ENCODE data around the gene IQGAP3. TPM values are rescaled to one million over a fixed set of nuclear protein-coding genes. Genes with fewer than 3 reads are reported as not detected.

IQGAP3 gene
- polyA plus RNA-seq, 1 of the 3 experiments (the other 2 are of a cell fraction): 15.6 TPM

DNA sequence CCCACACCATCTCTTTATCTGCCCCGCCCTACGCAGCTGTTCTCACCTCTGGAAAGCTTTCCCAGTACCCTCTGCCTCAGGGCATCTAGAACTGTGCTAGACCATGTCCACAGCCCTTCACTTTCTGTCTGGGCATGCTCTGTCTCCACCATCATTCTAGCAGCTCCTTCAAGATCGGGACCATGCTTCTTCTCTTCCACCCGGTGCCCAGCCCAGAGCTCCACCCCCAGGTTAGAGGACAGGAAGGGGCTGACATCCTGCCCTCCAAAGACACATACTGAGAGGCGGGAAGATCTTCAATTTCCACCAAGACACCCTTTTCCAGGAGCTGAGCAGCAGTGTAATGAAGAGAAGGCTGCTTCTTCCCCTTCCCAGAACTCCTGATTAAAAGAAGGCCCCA, 44.1 kb downstream of the IQGAP3 start:
- 98% methylated on average over 5 of the region's 5 CpGs for WGBS (ENCODE audit: low lambda C conversion rate)
- H3K4me2 ChIP-seq: no peak overlapping the region
- H3K79me2 ChIP-seq (ENCODE audit: insufficient read depth): no peaks in the 10 kb centered on the region
- peaks cover 18 to 25% of the 10 kb centered on the region in 2 experiments for H3K36me3 ChIP-seq (replicated peaks in 1 of 2; ENCODE audit: control insufficient read depth in 1 of 2, insufficient read depth in 2 of 2, low read length in 1 of 2)
- H3K27ac ChIP-seq (ENCODE audit: low read depth in 2 of 2, low read length in 1 of 2): no peak overlapping the region
- H4K20me1 ChIP-seq (ENCODE audit: insufficient read depth): no peaks in the 10 kb centered on the region
- TF ChIP-seq MEF2A (IDR thresholded peaks at IDR 0.05; ENCODE audit: borderline replicate concordance, low read depth) (no peak), EP300 (IDR thresholded peaks at IDR 0.05; ENCODE audit: borderline replicate concordance in 1 of 2, low read depth in 1 of 2, low read length in 1 of 2) (no peak), SMC3 (IDR thresholded peaks at IDR 0.05; ENCODE audit: low read depth, low read length) (no peak), USF2 (IDR thresholded peaks at IDR 0.05; ENCODE audit: borderline replicate concordance, low read depth, low read length) (no peak), JUND (IDR thresholded peaks at IDR 0.05) (no peak), RCOR1 (IDR thresholded peaks at IDR 0.05; ENCODE audit: low read length) (no peak), GATA2 (CRISPR knock-in tag; IDR thresholded peaks at IDR 0.05) (no peak), ELF1 (IDR thresholded peaks at IDR 0.05) (no peak), IRF3 (IDR thresholded peaks at IDR 0.05; ENCODE audit: low read depth, low read length) (no peak), NRF1 (IDR thresholded peaks at IDR 0.05; ENCODE audit: low read depth, low read length) (no peak), FOXJ3 (CRISPR knock-in tag; IDR thresholded peaks at IDR 0.05) (no peak), USF1 (IDR thresholded peaks at IDR 0.05; ENCODE audit: borderline replicate concordance, low read depth) (no peak), RXRA (IDR thresholded peaks at IDR 0.05; ENCODE audit: borderline replicate concordance, low read depth) (no peak), TAF1 (IDR thresholded peaks at IDR 0.05; ENCODE audit: borderline replicate concordance, low read depth, low read length) (no peak), EZH2phosphoT487 (IDR thresholded peaks at IDR 0.05; ENCODE audit: borderline replicate concordance, low read depth) (no peak)
- TF ChIP-seq, protein P1, sequence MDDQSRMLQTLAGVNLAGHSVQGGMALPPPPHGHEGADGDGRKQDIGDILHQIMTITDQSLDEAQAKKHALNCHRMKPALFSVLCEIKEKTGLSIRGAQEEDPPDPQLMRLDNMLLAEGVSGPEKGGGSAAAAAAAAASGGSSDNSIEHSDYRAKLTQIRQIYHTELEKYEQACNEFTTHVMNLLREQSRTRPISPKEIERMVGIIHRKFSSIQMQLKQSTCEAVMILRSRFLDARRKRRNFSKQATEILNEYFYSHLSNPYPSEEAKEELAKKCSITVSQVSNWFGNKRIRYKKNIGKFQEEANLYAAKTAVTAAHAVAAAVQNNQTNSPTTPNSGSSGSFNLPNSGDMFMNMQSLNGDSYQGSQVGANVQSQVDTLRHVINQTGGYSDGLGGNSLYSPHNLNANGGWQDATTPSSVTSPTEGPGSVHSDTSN (IDR thresholded peaks at IDR 0.05): no peak
- H3K9ac ChIP-seq: no peak overlapping the region
- H3K4me1 ChIP-seq (ENCODE audit: control insufficient read depth in 1 of 2, insufficient read depth in 2 of 2, low read depth in 1 of 2, low read length in 1 of 2): peaks cover 0 to 12% of the 10 kb centered on the region in 2 experiments; a peak in 1 of 4 replicates
- CTCF ChIA-PET: interaction anchor here (0.8 to 2.2 kb wide), 5 partner anchors 21 to 142 kb away, joined by 3 to 6 read pairs (median 5); partner anchors contain the start of gene MEF2D
- no peak overlapping the region for H2AFZ ChIP-seq (ENCODE audit: low read depth)
- H3K9me2 ChIP-seq: no peaks in the 10 kb centered on the region
- peaks cover 11% of the 10 kb centered on the region for H3F3A ChIP-seq (replicated peaks; ENCODE audit: insufficient read depth)
- no peak for DNase-seq
- H3K4me3 ChIP-seq (ENCODE audit: low read depth in 2 of 2, low read length in 1 of 2): no peak overlapping the region
- no peaks in the 10 kb centered on the region for H3K9me3 ChIP-seq
- POLR2A ChIA-PET: no interaction called here
- H3K27me3 ChIP-seq (ENCODE audit: insufficient read depth): no peaks in the 10 kb centered on the region
